Measurements from ENCODE around the gene EVI5. TPM values are rescaled to one million over a fixed set of nuclear protein-coding genes. Genes with fewer than 3 reads are reported as not detected.

Gene EVI5
- total RNA-seq, 1 donor from 2014 or later = 34.4 TPM

Small RNA genes within 50 kb of the gene (small RNA-seq; reads per million reads assigned to genes)
- gene AC104332.2 (ENCODE audit: low replicate concordance) (not detected), gene RNU4-59P (ENCODE audit: low replicate concordance) (not detected)

Other genes starting within 250 kb of the EVI5 start
- 1,593 TPM for gene RPL5, start 46.9 kb upstream of the EVI5 start, total RNA-seq
- 12.7 TPM for gene DIPK1A, start 176.4 kb upstream of the EVI5 start, total RNA-seq